HEK293 (cell line): ENCODE measurements around the gene C9orf57.

Experiments
- CTCF ChIA-PET: fragments of 350-600 bp; formaldehyde crosslinking; extraction: SDS; loops from one replicate; lab custom pipeline; 2021; ENCODE audit warnings: antibody characterized with exemption; lab: Yijun Ruan, JAX
- POLR2A ChIA-PET: fragments of 300-600 bp; formaldehyde crosslinking; extraction: SDS; loops from one replicate; lab custom pipeline; 2020; ENCODE audit warnings: antibody characterized with exemption, inconsistent platforms; lab: Yijun Ruan, JAX
- H3K27ac ChIP-seq: fragments of 200-500 bp; sonication (Bioruptor generic); 2 replicates; pipeline ENCODE4 v1.5.1; 2014; ENCODE audit warnings: low read depth, low read length, control low read depth, inconsistent platforms; ENCODE audit errors: extremely low read depth
- H3K36me3 ChIP-seq, 2 experiments: fragments of 200-500 bp in 1 of 2; sonication (Bioruptor generic) in 1 of 2; 1 replicate in 1 of 2; 2 replicates in 1 of 2; pipeline ENCODE4 v1.5.1; 2014 to 2017; ENCODE audit warnings: inconsistent platforms in 2 of 2, low read length in 2 of 2; ENCODE audit not compliant: control insufficient read depth in 2 of 2, insufficient read depth in 1 of 2
- H3K4me1 ChIP-seq: fragments of 200-500 bp; sonication (Bioruptor generic); 2 replicates; pipeline ENCODE4 v1.5.1; 2014; ENCODE audit warnings: mild to moderate bottlenecking, low read length, inconsistent platforms; ENCODE audit not compliant: control insufficient read depth, insufficient read depth
- H3K4me3 ChIP-seq: 2 replicates; pipeline ENCODE4 v1.5.1; 2011; ENCODE audit warnings: low read depth, mild to moderate bottlenecking, control low read depth, low read length, moderate library complexity
- H3K9me3 ChIP-seq: fragments of 200-500 bp; sonication (Bioruptor generic); 2 replicates; pipeline ENCODE4 v1.5.1; 2014; ENCODE audit warnings: low read depth, low read length, inconsistent platforms; ENCODE audit not compliant: control insufficient read depth, insufficient read depth
- FEZF1 ChIP-seq: fragments of 450-650 bp; formaldehyde crosslinking; IDR thresholded peaks from 2 replicates; pipeline ENCODE4 v1.5.1; 2016; ENCODE audit warnings: missing biosample characterization, missing genetic modification characterization
- KLF8 ChIP-seq: fragments of 450-650 bp; formaldehyde crosslinking; IDR thresholded peaks from 2 replicates; pipeline ENCODE4 v1.5.1; 2016; ENCODE audit warnings: missing biosample characterization, missing genetic modification characterization
- REPIN1 ChIP-seq: fragments of 450-650 bp; formaldehyde crosslinking; IDR thresholded peaks from 2 replicates; pipeline ENCODE4 v1.5.1; 2017; ENCODE audit warnings: missing biosample characterization, missing genetic modification characterization, low read depth
- SCRT1 ChIP-seq: fragments of 450-650 bp; formaldehyde crosslinking; IDR thresholded peaks from 2 replicates; pipeline ENCODE4 v1.5.1; 2016; ENCODE audit warnings: missing biosample characterization, missing genetic modification characterization, borderline replicate concordance
- ZBTB8A ChIP-seq: fragments of 450-650 bp; formaldehyde crosslinking; IDR thresholded peaks from 2 replicates; pipeline ENCODE4 v1.5.1; 2016; ENCODE audit warnings: missing biosample characterization, missing genetic modification characterization
- ZNF10 ChIP-seq: fragments of 450-650 bp; formaldehyde crosslinking; IDR thresholded peaks from 2 replicates; pipeline ENCODE4 v1.5.1; 2017; ENCODE audit warnings: missing biosample characterization, missing genetic modification characterization
- ZNF211 ChIP-seq: fragments of 450-650 bp; formaldehyde crosslinking; IDR thresholded peaks from 2 replicates; pipeline ENCODE4 v1.5.1; 2016; ENCODE audit warnings: low read depth, missing biosample characterization, missing genetic modification characterization
- ZNF24 ChIP-seq: fragments of 450-650 bp; formaldehyde crosslinking; IDR thresholded peaks from 2 replicates; pipeline ENCODE4 v1.5.1; 2016; ENCODE audit warnings: missing biosample characterization, missing genetic modification characterization
- ZNF266 ChIP-seq: fragments of 450-650 bp; formaldehyde crosslinking; IDR thresholded peaks from 2 replicates; pipeline ENCODE4 v1.5.1; 2016; ENCODE audit warnings: missing biosample characterization, missing genetic modification characterization, low read depth
- ZNF341 ChIP-seq: fragments of 450-650 bp; formaldehyde crosslinking; IDR thresholded peaks from 2 replicates; pipeline ENCODE4; 2016; ENCODE audit warnings: low read depth, missing biosample characterization, missing genetic modification characterization
- ZNF354C ChIP-seq: fragments of 450-650 bp; formaldehyde crosslinking; IDR thresholded peaks from 2 replicates; pipeline ENCODE4 v1.5.1; 2016; ENCODE audit warnings: missing biosample characterization, missing genetic modification characterization, low read depth, borderline replicate concordance
- ZNF404 ChIP-seq: fragments of 450-650 bp; formaldehyde crosslinking; IDR thresholded peaks from 2 replicates; pipeline ENCODE4 v1.5.1; 2017; ENCODE audit warnings: missing biosample characterization, missing genetic modification characterization
- ZNF561 ChIP-seq: fragments of 450-650 bp; IDR thresholded peaks from 2 replicates; pipeline ENCODE4 v1.5.1; 2018; ENCODE audit warnings: missing biosample characterization, missing genetic modification characterization, borderline replicate concordance
- ZNF692 ChIP-seq: fragments of 450-650 bp; formaldehyde crosslinking; IDR thresholded peaks from 2 replicates; pipeline ENCODE4 v1.5.1; 2016; ENCODE audit warnings: missing biosample characterization, missing genetic modification characterization
- ZNF768 ChIP-seq: fragments of 450-650 bp; formaldehyde crosslinking; IDR thresholded peaks from 2 replicates; pipeline ENCODE4 v1.5.1; 2018; ENCODE audit warnings: missing biosample characterization, mild to moderate bottlenecking, missing genetic modification characterization
- TF ChIP-seq, protein P1 (sequence below): fragments of 450-650 bp; formaldehyde crosslinking; IDR thresholded peaks from 2 replicates; pipeline ENCODE4 v1.5.1; 2016; ENCODE audit warnings: missing biosample characterization, missing genetic modification characterization
- TF ChIP-seq, protein P2 (sequence below): fragments of 450-650 bp; formaldehyde crosslinking; IDR thresholded peaks from 2 replicates; pipeline ENCODE4 v1.5.1; 2016; ENCODE audit warnings: missing biosample characterization, missing genetic modification characterization
- TF ChIP-seq, protein P3 (sequence below): fragments of 450-650 bp; formaldehyde crosslinking; IDR thresholded peaks from 2 replicates; pipeline ENCODE4 v1.5.1; 2016; ENCODE audit warnings: missing biosample characterization, missing genetic modification characterization
- TF ChIP-seq, protein P4 (sequence below): fragments of 450-650 bp; formaldehyde crosslinking; IDR thresholded peaks from 2 replicates; pipeline ENCODE4 v1.5.0; 2017; ENCODE audit warnings: missing biosample characterization, missing genetic modification characterization, borderline replicate concordance

The C9orf57 gene

DNA sequence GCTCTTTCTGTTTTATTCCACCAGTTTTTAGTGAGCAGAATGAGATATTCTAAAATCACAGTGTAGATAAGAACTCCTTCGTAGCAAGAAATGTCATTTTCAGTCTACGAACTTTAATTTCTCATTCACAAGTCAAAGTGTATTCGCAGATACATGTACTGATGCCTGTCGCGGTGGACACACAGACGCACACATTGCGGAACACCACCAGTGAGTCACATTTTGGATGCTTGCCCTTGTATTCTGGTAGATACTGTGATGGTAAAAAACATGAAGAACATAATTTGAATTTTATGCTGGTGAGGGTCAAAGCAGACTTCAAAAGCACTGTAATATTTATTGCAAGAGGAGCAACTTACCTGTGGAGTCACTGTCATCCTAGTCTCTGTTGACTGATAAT lies 4.7 kb upstream of the C9orf57 start:
- no peak overlapping the region for H3K27ac ChIP-seq
- ChIA-PET POLR2A (interaction anchor here (0.7 kb wide), 1 partner anchor 206 kb away, joined by 6 read pairs; no protein-coding TSS in a partner anchor), CTCF (interaction anchor here (0.9 to 1.5 kb wide), 2 partner anchors 15 to 26 kb away, joined by 3 read pairs; no protein-coding TSS in a partner anchor)
- no peaks in the 10 kb centered on the region for H3K4me1 ChIP-seq
- TF ChIP-seq ZNF768 (tag by site-specific recombination) (no peak), REPIN1 (tag by site-specific recombination) (no peak), ZNF341 (tag by site-specific recombination) (no peak), ZNF24 (tag by site-specific recombination) (no peak), KLF8 (tag by site-specific recombination) (no peak)
- H3K4me3 ChIP-seq = no peak overlapping the region
- H3K36me3 ChIP-seq = no peaks in the 10 kb centered on the region
- no peaks in the 10 kb centered on the region for H3K9me3 ChIP-seq

DNA sequence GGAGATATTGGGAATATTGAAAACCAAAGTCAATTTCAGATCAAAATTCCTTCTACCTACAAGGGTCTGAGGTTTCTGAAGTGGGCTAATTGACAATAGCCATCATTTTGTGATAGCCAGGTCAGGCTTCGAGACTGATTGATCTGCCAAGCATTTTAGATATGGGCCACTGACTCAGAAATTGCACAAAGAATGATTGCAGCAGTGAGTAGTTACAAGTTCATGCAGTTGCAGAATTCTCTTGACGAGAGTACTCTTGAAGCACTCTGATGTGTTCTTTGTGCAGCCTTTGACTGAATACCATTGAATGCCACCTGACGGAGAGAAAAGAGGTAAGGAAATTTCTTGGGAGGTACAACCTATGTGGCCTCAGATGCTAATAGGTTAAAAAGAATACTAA lies 8.3 kb downstream of the C9orf57 start:
- Histone ChIP-seq H3K4me3 (no peak overlapping the region), H3K36me3 (no peaks in the 10 kb centered on the region), H3K9me3 (no peaks in the 10 kb centered on the region), H3K27ac (no peak overlapping the region), H3K4me1 (no peaks in the 10 kb centered on the region)
- TF ChIP-seq, protein P1, sequence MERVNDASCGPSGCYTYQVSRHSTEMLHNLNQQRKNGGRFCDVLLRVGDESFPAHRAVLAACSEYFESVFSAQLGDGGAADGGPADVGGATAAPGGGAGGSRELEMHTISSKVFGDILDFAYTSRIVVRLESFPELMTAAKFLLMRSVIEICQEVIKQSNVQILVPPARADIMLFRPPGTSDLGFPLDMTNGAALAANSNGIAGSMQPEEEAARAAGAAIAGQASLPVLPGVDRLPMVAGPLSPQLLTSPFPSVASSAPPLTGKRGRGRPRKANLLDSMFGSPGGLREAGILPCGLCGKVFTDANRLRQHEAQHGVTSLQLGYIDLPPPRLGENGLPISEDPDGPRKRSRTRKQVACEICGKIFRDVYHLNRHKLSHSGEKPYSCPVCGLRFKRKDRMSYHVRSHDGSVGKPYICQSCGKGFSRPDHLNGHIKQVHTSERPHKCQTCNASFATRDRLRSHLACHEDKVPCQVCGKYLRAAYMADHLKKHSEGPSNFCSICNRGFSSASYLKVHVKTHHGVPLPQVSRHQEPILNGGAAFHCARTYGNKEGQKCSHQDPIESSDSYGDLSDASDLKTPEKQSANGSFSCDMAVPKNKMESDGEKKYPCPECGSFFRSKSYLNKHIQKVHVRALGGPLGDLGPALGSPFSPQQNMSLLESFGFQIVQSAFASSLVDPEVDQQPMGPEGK (tag by site-specific recombination) = no peak
- TF ChIP-seq FEZF1 (no peak), ZNF692 (tag by site-specific recombination) (no peak), SCRT1 (tag by site-specific recombination) (no peak), ZNF354C (no peak), ZNF341 (tag by site-specific recombination) (no peak), ZBTB8A (tag by site-specific recombination) (no peak), ZNF266 (no peak), REPIN1 (tag by site-specific recombination) (no peak), ZNF211 (tag by site-specific recombination) (no peak), ZNF404 (no peak), ZNF561 (tag by site-specific recombination) (no peak), ZNF10 (tag by site-specific recombination) (no peak)
- TF ChIP-seq, protein P2, sequence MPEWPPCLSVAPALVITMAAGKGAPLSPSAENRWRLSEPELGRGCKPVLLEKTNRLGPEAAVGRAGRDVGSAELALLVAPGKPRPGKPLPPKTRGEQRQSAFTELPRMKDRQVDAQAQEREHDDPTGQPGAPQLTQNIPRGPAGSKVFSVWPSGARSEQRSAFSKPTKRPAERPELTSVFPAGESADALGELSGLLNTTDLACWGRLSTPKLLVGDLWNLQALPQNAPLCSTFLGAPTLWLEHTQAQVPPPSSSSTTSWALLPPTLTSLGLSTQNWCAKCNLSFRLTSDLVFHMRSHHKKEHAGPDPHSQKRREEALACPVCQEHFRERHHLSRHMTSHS (tag by site-specific recombination) = no peak
- TF ChIP-seq, protein P3, sequence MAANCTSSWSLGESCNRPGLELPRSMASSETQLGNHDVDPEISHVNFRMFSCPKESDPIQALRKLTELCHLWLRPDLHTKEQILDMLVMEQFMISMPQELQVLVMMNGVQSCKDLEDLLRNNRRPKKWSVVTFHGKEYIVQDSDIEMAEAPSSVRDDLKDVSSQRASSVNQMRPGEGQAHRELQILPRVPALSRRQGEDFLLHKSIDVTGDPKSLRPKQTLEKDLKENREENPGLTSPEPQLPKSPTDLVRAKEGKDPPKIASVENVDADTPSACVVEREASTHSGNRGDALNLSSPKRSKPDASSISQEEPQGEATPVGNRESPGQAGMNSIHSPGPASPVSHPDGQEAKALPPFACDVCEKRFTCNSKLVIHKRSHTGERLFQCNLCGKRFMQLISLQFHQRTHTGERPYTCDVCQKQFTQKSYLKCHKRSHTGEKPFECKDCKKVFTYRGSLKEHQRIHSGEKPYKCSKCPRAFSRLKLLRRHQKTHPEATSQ (tag by site-specific recombination) = no peak
- TF ChIP-seq, protein P4, sequence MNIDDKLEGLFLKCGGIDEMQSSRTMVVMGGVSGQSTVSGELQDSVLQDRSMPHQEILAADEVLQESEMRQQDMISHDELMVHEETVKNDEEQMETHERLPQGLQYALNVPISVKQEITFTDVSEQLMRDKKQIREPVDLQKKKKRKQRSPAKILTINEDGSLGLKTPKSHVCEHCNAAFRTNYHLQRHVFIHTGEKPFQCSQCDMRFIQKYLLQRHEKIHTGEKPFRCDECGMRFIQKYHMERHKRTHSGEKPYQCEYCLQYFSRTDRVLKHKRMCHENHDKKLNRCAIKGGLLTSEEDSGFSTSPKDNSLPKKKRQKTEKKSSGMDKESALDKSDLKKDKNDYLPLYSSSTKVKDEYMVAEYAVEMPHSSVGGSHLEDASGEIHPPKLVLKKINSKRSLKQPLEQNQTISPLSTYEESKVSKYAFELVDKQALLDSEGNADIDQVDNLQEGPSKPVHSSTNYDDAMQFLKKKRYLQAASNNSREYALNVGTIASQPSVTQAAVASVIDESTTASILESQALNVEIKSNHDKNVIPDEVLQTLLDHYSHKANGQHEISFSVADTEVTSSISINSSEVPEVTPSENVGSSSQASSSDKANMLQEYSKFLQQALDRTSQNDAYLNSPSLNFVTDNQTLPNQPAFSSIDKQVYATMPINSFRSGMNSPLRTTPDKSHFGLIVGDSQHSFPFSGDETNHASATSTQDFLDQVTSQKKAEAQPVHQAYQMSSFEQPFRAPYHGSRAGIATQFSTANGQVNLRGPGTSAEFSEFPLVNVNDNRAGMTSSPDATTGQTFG (tag by site-specific recombination) = no peak
- ChIA-PET CTCF (no interaction called here), POLR2A (no interaction called here)
